LNCAP (cell line): ENCODE data around the gene KCTD14.

ENCODE experiments used
- CTCF ChIP-seq: fragments of 450-650 bp; IDR thresholded peaks from 2 replicates; pipeline ENCODE4 v1.5.1; 2017; ENCODE audit warnings: mild to moderate bottlenecking

Gene KCTD14

GRCh38 chr11:78056093-78056492 is 33.0 kb upstream of the KCTD14 start:
- no peak for TF ChIP-seq CTCF

GRCh38 chr11:78054971-78055370 is 31.9 kb upstream of the KCTD14 start:
- no peak for TF ChIP-seq CTCF

- TF ChIP-seq CTCF = no peak
Observed at GRCh38 chr11:78050964-78051831, 28.1 kb upstream of the KCTD14 start.

- no peak for TF ChIP-seq CTCF
Observed at GRCh38 chr11:78049348-78049747, 26.3 kb upstream of the KCTD14 start.

- no peak for TF ChIP-seq CTCF
Observed at GRCh38 chr11:78048561-78048960, 25.5 kb upstream of the KCTD14 start.

- TF ChIP-seq CTCF = no peak; the same call in 1 of the 2 replicates
Observed at GRCh38 chr11:78046486-78046854, 23.4 kb upstream of the KCTD14 start.

- TF ChIP-seq CTCF = peak; percentile 99
Observed at GRCh38 chr11:78045851-78046485, 22.9 kb upstream of the KCTD14 start.
